GM10847 (cell line): ENCODE measurements around the gene MRPL39.

Source experiments
- POLR2A ChIP-seq: IDR thresholded peaks from 2 replicates; pipeline ENCODE4 v1.6.1; 2011; ENCODE audit not compliant: insufficient read length; ENCODE audit errors: extremely low read depth

MRPL39 gene

DNA sequence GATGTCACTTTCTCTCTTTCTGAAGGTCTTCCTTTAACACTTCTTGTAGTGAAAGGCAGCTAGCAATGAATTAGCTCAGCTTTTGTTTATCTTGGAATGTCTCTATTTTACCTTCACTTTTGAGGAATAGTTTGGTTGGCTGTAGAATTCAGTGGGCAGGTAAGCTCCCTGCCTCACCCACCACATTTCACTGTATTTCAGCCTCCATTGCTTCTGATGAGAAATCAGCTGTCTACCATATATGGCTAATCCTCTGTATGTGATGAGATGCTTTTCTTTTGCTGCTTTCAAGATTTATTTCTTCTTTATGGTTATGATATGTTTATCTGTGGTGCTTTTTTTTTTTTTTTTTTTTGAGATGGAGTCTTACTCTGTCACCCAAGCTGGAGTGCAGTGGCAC lies 70.1 kb downstream of the MRPL39 start:
- no peak for TF ChIP-seq POLR2A

DNA sequence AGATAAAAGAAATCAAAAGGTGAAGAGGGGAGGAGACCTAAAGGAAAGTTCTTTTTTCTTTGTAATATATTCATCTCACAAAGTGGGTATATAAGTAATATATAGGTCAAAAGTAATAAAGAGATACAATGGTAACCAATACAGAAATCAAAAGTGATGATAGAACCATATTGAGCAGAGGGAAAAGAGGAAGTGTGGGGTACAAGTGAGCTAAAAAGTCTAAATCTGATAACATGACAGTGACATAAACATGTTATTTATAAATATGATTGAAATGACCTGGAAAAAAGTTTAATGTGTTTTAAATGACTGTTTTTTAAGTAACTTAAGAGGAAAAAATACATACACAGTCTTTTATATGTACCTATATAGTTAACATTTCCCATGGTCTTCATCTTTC lies 70.5 kb downstream of the MRPL39 start:
- no peak for TF ChIP-seq POLR2A

DNA sequence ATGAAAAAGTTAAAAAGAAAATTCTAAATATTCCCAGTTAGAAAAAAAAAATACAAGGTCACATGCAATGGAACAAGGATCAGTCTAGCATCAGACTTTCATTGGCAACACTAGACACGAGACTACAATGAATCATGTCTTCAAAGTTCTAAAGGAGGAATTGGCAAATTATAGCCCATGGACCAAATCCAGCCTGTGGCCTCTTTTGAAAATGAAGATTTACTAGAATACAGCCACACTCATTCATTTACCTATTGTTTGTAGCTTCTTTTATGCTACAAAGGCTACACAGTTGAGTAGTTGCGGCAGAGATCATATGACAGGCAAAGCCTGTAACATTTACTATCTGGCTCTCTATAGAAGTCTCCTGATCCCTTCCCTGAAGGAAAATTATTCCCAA lies 71.4 kb downstream of the MRPL39 start:
- TF ChIP-seq POLR2A: no peak
